Nephron (organoid): ENCODE results near the gene BCAS1.

ENCODE experiments used
- H3K27ac Mint-ChIP-seq, 3 experiments: 2 replicates each; pipeline ENCODE4 v1.8.0; 2020; ENCODE audit warnings: mixed read lengths in 3 of 3, mild to moderate bottlenecking in 2 of 3, moderate library complexity in 1 of 3
- H3K27me3 Mint-ChIP-seq: 2 replicates; pipeline ENCODE4 v1.8.0; 2021; ENCODE audit warnings: low read depth, mild to moderate bottlenecking, moderate library complexity, mixed read lengths
- H3K36me3 Mint-ChIP-seq: 2 replicates; pipeline ENCODE4 v1.8.0; 2020; ENCODE audit warnings: low read depth, mixed read lengths
- H3K4me1 Mint-ChIP-seq: 2 replicates; pipeline ENCODE4 v1.8.0; 2020; ENCODE audit warnings: mixed read lengths
- H3K4me3 Mint-ChIP-seq, 3 experiments: 2 replicates each; pipeline ENCODE4 v1.8.0; 2020; ENCODE audit warnings: mild to moderate bottlenecking in 3 of 3, mixed read lengths in 3 of 3, moderate library complexity in 2 of 3
- H3K9me3 Mint-ChIP-seq: 2 replicates; pipeline ENCODE4 v1.8.0; 2020; ENCODE audit warnings: mixed read lengths
- TF ChIP-seq, protein P1 (sequence below), 3 experiments: fragments of 200-600 bp; sonication (generic); IDR thresholded peaks; one replicate each; pipeline ENCODE4 v1.5.0; 2021; ENCODE audit warnings: antibody characterized with exemption in 3 of 3; ENCODE audit not compliant: unreplicated experiment in 3 of 3

The BCAS1 gene

DNA sequence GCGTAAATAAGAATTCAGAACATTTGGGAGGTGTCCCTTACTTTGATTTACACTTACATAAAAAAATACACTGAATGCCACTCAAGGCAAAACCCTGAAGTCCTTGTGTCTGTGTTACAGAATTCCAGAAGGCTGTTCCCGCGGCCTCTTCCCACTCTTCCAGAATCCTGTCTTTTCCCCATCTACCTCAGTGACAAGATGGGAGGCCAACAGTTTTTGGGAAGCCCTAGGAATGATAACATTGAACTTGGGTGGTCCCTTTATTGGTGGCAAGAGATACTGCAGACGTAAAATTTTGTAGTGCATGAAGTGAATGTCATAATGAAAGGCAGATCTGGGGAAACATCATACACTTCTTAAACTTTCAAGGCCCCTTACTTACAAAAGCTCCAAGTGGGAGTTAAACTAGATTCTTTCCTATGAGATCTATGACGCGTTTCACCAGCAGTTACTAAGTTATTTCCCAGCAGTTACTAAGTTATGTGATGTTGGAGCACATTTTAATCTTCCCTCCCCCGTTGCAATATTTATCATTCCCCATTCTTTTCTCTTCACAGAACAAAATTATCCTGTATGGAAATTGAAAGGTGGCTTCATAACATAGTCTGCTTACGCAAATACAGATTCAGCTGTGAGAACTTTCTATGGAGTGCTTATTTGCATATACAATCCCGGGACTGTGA is 79.5 kb downstream of the BCAS1 start:
- Mint-ChIP-seq H3K27ac (peak overlapping the region in 2 of 3 experiments; percentile 32 to 35), H3K27me3 (no peaks in the 10 kb centered on the region)
- TF ChIP-seq, protein P1, sequence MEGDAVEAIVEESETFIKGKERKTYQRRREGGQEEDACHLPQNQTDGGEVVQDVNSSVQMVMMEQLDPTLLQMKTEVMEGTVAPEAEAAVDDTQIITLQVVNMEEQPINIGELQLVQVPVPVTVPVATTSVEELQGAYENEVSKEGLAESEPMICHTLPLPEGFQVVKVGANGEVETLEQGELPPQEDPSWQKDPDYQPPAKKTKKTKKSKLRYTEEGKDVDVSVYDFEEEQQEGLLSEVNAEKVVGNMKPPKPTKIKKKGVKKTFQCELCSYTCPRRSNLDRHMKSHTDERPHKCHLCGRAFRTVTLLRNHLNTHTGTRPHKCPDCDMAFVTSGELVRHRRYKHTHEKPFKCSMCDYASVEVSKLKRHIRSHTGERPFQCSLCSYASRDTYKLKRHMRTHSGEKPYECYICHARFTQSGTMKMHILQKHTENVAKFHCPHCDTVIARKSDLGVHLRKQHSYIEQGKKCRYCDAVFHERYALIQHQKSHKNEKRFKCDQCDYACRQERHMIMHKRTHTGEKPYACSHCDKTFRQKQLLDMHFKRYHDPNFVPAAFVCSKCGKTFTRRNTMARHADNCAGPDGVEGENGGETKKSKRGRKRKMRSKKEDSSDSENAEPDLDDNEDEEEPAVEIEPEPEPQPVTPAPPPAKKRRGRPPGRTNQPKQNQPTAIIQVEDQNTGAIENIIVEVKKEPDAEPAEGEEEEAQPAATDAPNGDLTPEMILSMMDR (IDR thresholded peaks at IDR 0.05; ENCODE audit: unreplicated experiment in 3 of 3), result no peak

DNA sequence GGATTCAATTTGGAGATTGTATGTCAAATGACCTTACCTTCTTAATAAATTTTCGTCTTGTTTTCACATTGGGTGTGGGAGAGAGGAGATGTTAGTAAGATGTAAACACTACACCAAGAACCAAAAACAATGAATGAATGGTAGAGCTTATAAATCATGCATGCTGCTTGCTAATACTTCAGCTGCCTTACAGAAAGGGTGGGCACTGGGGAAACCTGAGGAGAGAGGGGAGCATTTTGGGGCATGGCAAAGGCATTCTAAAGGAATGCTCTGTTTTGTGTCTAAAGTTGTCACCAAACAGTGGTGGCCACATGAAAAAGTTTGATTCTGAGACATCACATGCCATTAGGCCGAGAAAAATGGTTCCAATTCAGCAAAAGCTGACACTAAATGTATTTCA is 80.4 kb downstream of the BCAS1 start:
- peaks cover 7% of the 10 kb centered on the region for H3K4me1 Mint-ChIP-seq

More for the DNA sequence above, 79.5 kb downstream of the BCAS1 start:
- H3K4me3 Mint-ChIP-seq, result no peak overlapping the region
- peaks cover 7% of the 10 kb centered on the region for H3K4me1 Mint-ChIP-seq
- H3K36me3 Mint-ChIP-seq, result no peaks in the 10 kb centered on the region
- no peaks in the 10 kb centered on the region for H3K9me3 Mint-ChIP-seq

DNA sequence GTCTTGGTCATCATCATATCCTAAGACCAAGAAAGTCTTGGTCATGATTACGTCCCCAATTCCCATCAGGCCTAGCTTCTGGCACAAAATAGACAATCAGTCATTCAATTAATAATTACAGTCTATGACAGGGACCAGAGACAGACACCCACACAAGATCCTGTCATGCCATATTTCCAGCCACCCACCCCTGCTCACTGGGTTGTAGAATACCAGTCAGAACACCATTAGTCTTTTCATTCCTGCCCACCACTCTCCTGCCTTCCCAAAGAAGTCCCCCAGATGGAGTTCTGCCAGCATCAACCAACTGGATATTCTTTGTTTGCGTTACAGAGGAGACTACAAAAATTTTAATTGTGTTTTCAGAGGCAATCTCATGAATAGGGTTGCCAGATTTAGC is 81.0 kb downstream of the BCAS1 start:
- no peaks in the 10 kb centered on the region for H3K36me3 Mint-ChIP-seq
- H3K27ac Mint-ChIP-seq, result no peak overlapping the region
- H3K4me1 Mint-ChIP-seq, result peaks cover 11% of the 10 kb centered on the region
- TF ChIP-seq, protein P1 (IDR thresholded peaks at IDR 0.05; ENCODE audit: unreplicated experiment in 3 of 3), result no peak
- no peak overlapping the region for H3K4me3 Mint-ChIP-seq
- H3K27me3 Mint-ChIP-seq, result no peaks in the 10 kb centered on the region
- no peaks in the 10 kb centered on the region for H3K9me3 Mint-ChIP-seq

More for the DNA sequence above, 80.4 kb downstream of the BCAS1 start:
- H3K4me3 Mint-ChIP-seq, result no peak overlapping the region
- TF ChIP-seq, protein P1 (IDR thresholded peaks at IDR 0.05; ENCODE audit: unreplicated experiment in 3 of 3), result no peak
- H3K9me3 Mint-ChIP-seq, result no peaks in the 10 kb centered on the region
- H3K27me3 Mint-ChIP-seq, result no peaks in the 10 kb centered on the region
- no peaks in the 10 kb centered on the region for H3K36me3 Mint-ChIP-seq
- H3K27ac Mint-ChIP-seq, result no peak overlapping the region

DNA sequence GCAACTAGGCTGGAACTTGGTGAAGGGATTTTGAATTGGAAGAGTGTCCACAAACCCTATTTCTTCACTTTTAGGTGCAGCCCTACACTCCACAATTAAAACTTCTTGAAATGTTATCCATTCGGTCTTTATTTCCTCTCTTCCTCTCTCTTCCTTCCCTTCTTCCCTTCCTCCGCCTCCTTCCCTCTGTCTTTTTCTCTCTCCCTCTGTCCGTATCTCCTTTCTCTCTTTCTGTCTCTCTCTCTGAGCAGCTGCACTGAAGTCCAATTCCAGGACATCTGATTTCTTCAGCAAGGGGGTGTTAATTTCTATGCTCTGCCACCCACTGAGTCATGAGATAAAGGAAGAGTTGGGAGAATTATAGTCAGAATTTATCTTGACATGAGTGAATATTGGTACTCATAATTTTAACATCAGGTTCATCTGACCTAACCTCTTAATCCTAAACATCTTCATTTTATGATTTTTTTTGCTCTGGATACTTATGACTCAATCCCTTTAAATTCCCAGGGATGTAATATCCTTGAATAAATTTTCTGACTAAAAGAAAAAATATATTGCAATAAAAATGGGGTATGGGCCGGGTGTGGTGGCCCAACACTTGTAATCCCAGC is 84.2 kb downstream of the BCAS1 start:
- Mint-ChIP-seq H3K4me1 (peaks cover 13% of the 10 kb centered on the region), H3K27ac (no peak overlapping the region), H3K4me3 (no peak overlapping the region), H3K36me3 (no peaks in the 10 kb centered on the region), H3K27me3 (no peaks in the 10 kb centered on the region), H3K9me3 (no peaks in the 10 kb centered on the region)
- TF ChIP-seq, protein P1 (IDR thresholded peaks at IDR 0.05; ENCODE audit: unreplicated experiment in 3 of 3), result no peak

DNA sequence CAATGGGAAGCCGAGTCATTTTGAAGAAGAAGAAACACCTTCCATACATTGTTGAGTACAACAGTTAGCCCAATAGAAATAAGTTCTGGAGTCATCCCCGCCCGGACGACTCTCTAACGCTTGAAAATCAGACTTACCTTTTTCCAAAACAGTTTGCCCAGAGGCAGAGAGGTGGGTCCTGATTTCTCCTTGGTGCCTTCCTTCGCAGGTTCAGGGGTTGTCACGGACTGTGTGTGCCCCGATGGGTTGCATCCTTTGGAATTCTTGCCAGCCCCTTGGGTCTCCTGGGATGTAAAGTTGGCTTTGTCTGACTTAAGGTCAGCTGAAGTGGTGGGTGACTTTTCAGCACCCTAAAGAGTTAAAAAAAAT is 85.3 kb downstream of the BCAS1 start:
- Mint-ChIP-seq H3K27ac (no peak overlapping the region), H3K27me3 (no peaks in the 10 kb centered on the region), H3K4me1 (peaks cover 7% of the 10 kb centered on the region), H3K36me3 (no peaks in the 10 kb centered on the region), H3K9me3 (peaks cover 2% of the 10 kb centered on the region), H3K4me3 (no peak overlapping the region)
- TF ChIP-seq, protein P1 (IDR thresholded peaks at IDR 0.05; ENCODE audit: unreplicated experiment in 3 of 3), result no peak
